CD4-positive, alpha-beta T cell treated with Interleukin-6 at 100 ng/mL for 8 hours (primary cell): ENCODE measurements around the gene ZFP57.

ENCODE experiments used
- DNase-seq: peaks from one replicate; pipeline ENCODE4 v3.0.0-alpha.2; 2020; ENCODE audit warnings: mixed read lengths, low spot score

Gene ZFP57

DNA sequence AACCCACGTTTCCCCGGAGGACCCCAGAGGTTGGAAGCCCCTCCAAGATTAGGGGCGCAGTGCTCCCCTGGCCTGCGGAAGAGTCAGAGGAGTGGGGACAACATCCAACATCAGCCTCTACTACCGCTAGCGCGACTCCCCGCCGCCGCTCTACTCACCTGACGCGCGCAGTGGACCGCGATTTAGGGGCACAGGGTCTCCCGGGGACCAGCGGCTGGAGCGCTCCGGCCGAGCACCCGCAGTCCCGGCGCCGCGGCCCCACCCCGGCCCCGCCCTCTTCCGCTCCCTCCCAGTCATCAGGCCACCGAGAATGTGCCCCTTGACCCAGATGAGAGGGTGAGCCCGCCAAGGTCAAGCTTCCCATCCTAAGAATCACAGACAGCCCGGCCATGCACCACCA lies at the start of gene ZFP57:
Gene ZFP57, minus strand, starts transcription at position 249 of the 400 bp plus-strand sequence. CDS start 4,149 bp downstream, outside the sequence.
- DNase-seq = no peak

DNA sequence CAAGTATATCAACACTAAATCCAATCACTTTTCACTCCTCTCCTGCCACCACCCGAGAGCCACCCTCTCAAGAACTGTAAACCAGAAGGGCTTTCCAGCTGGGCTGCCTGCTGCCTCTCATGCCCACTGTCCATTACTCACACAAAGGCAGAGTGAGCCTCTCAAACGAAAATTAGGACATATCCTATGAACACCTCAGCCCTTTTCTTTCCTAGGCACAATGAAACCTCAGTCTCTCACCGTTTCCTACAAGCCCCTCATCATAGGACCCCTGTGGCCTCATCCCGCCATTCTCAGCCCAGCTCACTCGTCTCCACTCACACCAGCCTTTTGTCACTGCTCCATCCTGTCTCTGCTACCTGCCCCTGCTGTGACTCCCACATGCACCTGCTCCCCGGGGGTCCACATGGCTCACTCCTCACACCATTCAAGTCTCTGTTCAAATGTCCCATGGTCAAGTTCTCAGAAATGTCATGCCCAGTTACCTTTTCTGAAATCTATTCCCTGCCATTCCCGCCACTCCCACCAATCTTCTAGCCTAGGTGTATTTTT lies 49.7 kb upstream of the ZFP57 start:
- no peak for DNase-seq

DNA sequence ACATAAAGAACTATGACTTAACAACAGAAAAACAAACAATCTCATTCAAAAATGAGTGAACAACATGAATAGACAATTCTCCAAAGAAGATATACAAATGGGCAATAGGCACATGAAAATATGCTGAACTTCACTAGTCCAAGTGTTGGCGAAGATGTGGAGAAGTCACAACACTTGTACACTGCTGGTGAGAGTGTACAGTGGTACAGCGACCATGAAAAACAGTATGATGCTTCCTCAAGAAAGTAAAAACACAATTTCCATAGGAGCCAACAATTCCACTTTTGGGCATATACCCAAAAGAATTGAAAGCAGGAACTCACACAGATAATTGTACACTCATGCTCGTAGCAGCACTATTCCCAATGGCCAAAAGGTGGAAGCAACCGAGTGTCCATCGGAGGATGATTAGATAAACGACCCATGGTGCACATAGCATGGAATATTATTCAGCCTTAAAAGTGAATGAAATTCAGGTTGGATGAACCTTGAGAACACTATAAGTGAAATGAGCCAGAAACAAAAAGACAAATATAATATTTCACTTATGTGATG lies 48.9 kb upstream of the ZFP57 start:
- DNase-seq = no peak

DNA sequence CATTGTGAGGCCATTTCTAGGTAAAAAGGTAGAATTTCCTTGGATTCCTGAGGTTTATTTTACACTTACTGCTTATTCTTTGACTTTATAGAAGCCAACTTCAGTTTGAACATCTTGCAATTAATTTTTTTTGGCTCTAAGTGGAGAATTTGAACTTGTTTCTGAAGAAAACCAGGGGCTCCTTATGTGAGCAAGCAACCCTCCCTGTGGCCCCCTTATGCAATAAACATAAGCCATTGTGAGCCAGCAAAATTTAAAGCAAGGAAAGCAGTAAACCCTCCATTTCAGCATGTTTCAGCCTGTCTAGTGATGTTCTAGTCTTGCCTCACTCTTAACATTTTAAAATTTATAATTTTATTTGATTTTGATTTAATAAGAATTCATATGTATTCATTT lies 47.9 kb upstream of the ZFP57 start:
- no peak for DNase-seq

DNA sequence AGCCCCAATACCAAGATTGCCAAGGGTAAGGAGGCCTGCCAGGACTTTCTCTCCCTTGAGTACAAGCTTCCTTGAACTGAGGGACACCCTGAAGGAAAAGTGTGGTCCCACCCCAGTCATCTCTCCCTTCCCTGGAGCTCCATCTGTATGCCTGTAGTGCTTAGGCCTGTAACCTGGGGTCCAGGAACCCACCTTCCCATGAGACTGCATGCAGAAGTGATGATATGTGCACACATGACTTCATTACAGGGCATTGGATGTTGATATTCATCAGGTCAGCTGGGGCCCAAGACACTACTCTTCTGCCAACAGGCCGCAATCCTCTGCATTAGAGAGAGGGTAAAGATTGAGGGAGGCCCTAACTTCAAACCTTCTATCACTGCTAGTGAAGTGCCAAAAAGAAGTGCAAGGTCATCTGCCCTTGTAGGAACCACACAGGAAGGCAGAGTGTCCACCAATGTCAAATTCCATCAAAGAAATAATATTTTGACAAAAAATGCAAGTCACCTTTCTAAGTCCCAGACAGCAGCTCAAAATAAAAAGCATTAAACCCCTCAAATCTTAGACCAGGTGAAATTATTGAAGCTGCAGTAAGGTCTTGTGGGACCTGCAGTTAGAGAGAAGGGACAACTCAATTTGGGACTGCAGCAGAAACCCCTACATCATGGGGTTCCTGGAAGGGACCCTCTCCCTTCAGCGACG lies 47.4 kb upstream of the ZFP57 start:
- DNase-seq = no peak

DNA sequence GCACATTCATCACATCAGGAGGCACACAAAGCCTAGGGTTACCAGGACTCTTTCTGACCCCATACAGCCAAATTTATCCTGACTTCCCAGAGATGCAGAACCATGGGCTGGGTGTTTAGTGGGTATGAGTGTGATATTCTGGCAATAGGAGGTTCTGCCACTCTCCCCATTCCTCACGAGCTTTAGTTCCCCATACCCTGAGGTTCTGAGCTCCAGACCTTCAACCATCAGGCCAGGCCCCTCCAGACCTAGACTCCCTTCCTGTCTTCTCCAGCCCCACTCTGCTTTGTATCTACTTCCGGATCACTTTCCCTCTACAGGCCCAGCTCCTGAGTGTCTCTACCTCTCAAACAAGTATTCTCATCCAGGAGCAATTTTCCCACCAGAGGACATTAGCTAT lies 46.7 kb upstream of the ZFP57 start:
- DNase-seq = no peak

DNA sequence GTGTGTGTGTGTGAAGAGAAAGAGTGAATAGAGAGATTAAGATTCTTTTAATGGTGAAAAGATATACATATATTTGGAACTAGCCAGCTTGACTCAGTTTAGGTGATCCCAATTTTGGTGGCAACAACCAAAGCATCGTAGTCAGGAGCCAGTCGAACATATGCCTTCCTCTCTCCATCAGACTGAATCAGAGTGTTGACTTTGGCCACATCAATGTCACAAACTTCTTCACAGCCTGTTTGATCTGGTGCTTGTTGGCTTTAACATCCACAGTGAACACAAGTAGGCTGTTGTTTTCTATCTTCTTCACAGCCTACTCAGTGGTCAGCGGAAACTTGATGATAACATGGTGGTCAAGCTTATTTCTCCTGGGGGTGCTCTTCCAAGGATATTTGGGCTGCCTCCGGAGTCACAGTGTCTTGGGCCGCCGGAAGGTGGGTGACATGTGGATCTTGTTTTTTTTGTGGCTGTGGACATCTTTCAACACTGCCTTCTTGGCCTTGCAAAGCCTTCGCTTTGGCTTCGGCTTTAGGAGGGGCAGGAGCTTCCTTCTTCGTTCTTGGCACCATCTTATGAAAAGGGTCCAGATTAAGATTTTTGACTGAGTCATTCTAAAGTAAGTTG lies 45.7 kb upstream of the ZFP57 start:
- no peak for DNase-seq

DNA sequence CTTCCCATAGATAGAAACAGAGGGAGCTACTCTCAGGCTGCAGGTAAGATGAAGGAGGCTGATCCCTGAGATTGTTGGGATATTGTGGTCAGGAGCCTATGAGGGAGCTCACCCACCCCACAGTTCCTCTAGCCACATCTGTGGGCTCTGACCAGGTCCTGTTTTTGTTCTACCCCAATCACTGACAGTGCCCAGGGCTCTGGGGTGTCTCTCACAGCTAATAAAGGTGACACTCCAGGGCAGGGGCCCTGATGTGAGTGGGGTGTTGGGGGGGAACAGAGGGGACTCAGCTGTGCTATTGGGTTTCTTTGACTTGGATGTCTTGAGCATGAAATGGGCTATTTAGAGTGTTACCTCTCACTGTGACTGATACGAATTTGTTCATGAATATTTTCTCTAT lies 45.0 kb upstream of the ZFP57 start:
- no peak for DNase-seq

DNA sequence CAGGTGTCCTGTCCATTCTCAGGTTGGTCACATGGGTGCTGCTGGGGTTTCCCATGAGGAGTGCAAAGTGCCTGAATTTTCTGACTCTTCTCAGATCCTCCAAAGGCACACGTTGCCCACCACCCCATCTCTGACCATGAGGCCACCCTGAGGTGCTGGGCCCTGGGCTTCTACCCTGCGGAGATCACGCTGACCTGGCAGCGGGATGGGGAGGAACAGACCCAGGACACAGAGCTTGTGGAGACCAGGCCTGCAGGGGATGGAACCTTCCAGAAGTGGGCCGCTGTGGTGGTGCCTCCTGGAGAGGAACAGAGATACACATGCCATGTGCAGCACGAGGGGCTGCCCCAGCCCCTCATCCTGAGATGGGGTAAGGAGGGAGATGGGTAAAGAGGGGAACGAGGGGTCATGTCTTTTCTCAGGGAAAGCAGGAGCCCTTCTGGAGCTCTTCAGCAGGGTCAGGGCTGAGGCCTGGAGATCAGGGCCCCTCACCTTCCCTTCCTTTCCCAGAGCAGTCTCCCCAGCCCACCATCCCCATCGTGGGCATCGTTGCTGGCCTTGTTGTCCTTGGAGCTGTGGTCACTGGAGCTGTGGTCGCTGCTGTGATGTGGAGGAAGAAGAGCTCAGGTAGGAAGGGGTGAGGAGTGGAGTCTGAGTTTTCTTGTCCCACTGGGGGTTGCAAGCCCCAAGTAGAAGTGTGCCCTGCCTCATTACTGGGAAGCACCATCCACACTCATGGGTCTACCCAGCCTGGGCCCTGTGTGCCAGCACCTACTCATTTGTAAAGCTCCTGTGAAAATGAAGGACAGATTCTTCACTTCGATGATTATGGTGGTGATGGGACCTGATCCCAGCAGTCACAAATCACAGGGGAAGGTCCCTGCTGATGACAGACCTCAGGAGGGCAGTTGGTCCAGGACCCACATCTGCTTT lies 44.3 kb upstream of the ZFP57 start:
- no peak for DNase-seq

DNA sequence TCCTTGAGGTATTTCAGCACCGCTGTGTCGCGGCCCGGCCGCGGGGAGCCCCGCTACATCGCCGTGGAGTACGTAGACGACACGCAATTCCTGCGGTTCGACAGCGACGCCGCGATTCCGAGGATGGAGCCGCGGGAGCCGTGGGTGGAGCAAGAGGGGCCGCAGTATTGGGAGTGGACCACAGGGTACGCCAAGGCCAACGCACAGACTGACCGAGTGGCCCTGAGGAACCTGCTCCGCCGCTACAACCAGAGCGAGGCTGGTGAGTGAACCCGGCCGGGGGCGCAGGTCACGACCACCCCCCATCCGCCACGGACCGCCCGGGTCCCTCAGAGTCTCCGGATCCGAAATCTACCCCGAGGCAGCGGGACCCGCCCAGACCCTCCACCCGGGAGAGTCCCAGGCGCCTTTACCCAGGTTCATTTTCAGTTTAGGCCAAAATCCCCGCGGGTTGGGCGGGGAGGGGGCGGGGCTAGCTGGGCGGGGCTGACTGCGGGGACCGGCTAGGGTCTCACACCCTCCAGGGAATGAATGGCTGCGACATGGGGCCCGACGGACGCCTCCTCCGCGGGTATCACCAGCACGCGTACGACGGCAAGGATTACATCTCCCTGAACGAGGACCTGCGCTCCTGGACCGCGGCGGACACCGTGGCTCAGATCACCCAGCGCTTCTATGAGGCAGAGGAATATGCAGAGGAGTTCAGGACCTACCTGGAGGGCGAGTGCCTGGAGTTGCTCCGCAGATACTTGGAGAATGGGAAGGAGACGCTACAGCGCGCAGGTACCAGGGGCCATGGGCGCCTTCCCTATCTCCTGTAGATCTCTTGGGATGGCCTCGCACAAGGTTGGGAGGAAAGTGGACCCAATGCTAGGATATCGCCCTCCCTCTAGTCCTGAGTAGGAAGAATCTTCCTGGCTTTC lies 43.0 kb upstream of the ZFP57 start:
- peak; percentile 72 for DNase-seq

DNA sequence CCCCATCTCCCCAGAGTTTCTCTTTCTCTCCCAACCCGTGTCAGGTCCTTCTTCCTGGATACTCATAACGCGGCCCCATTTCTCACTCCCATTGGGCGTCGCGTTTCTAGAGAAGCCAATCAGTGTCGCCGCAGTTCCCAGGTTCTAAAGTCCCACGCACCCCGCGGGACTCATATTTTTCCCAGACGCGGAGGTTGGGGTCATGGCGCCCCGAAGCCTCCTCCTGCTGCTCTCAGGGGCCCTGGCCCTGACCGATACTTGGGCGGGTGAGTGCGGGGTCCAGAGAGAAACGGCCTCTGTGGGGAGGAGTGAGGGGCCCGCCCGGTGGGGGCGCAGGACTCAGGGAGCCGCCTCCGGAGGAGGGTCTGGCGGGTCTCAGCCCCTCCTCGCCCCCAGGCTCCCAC lies 42.3 kb upstream of the ZFP57 start, which contains the start of gene HLA-F:
Gene HLA-F, plus strand, starts transcription at position 173 of the 404 bp plus-strand sequence. Its CDS starts 30 bp downstream, at position 203.
- peak; percentile 84 for DNase-seq

DNA sequence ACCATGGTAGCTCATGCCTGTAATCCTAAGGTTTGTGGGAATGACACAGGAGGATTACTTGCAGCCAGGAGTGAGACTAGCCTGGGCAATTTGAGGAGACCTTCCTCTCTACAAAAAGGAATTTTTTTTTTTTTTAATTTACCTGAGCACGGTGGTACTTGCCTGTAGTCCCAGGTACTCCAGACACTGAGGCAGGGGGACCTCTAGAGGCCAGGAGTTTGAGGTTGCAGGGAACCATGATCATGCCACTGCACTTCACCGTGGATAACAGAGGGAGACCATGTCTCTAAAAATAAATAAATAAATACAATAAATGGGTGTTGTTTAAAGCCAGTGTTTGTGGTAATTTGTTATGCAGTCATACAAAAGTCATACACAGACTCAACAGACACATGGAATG lies 39.9 kb upstream of the ZFP57 start:
- DNase-seq = peak; percentile 61

DNA sequence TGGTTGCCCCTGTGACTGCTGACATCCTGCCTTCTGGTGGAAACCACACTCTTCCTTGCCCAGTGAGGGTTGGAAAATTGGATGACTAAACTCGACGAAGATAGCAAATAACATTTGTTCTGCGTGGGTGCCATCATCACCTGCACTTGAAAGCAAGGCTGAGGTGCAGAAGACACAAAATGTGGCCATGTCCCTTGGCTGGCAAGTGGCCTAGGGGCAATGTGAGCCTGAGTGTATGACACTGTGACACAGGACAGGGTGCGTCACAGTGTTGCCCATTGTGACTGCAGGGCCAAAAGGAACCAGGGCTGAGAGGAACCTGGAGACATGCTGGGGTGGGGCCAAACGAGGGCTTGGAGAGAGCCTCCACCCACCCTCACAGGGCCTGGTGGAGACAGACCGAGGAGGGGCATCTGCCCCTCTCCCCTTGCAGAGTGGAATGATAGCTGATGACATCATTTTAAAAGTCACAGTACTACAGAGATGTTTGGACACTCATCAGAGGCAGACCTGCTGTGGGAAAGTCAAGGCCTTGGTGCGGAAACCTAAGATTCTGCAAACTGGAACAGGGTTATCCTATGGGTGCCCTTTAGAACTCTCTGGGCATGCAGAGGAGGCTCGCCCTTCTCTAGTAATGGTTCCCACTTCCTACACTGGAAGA lies 29.5 kb upstream of the ZFP57 start:
- DNase-seq = no peak

DNA sequence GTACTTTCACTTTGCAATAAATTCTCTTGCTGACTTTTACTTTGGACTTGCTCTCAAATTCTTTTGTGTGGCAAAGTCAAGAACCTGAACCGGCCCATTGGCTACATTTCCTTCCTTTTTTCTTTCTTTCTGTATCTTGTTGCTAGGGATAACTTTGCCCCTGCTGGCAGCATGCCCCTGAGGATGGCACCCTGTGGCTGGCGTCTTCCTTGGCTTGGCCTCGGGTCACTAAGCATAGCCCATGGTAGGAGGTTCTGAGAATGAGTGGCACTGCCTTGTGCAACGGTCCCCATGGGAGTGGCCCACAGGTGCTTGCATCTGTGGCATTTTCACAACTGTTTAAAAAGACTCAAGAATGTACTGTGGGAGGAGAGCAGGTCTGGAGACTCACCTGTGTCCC lies 28.2 kb upstream of the ZFP57 start:
- no peak for DNase-seq

DNA sequence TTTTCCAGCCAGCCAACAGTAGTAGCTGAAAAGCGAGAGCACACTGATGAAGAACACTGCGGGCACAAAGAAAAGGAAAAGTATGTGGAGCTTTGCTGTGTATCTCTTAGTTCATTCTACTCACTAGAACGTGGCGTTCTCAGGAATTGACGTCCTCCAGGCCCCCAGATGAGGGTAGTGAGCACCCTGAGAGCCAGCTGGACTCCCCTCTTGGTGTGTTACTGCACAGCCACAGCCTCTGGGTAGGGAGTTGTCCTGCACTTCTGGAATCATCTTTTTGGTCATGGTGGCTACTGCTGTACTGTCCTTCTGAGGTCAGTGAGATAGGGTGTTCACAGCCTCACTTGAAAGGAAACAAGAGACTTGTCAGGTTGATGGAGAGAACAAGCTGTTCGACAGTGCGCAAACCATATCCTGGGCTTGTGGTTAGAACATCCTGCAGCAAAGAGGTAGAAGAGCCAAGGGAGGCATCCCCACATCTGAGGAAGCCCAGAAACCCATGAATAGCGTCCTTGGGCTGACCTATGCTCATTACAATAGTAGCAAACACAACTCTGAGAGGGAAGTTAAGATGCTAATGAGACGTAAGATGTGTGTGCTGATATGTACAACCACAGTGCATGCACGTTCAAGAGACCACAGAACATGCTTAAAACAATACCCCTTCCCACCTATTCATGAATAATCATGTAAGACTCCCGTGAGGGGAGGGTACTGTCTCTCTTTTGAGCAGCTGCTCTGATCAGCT lies 27.7 kb upstream of the ZFP57 start:
- DNase-seq = peak; percentile 85

DNA sequence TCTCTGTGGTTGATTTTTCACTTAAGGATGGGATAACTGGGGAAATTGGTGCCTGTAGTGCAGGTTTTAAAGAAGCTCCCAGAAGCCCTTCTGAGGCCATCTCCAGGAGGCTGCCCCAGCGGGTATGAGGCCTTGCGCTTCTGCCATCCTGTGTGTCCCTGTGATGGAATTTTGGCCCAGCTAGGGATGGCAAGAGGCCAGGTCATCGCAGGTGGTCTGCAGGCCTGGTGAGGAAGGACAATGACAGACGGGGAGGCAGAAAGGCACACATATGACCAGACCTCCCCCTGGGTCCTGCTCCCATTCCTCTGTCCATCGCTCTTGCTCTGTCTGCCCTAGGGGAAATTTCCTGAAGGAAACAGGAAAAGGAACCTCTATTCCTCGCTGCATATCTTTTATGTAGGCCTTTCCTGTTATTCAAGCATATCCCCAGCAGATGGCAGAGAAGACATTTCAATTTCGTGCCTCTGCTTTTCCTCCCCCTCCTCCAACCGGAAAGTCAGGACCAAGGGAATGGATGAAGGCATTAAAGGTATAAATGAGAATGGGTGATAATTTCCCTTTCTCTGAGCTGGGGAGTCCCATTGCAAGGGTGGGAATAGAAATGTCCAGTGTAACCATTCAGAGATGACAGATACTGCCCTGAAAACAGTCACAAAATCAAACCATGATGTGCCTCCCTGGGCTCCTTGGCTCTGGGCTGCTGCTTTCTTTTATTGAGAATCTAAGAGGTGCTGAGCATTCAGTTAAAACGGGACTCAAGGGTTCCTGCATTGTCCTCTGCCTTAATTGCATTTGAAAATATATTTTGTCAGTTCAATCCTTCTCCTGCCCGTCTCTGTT lies 24.7 kb upstream of the ZFP57 start:
- DNase-seq = peak; percentile 28

DNA sequence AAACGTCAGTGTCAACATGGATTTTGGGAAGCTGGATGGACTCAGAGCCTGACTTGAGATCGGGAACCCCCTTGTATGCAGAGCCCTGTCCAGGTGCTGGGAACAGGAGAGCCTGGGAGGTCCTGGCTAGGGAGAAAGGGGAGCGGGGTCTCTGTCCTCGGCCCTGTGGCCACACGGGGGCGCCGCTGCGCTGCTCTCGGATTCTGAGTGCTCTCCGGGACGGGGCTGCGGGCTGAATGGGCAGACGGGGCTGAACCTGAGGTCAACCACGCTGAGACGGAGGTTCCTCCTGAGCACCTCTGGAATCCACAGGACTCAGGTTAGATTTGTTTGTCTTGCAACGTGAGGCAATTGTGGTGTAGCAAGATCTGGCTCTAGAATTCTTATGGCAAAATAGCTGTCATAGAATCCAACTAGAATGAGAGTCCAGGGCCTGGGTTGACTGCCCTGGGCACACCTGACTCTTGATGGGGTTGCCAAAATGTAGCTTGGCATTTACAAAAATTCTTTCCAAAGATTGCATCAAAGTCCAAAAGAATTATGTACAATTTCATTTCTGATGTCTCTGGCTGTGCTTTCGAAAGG lies 21.7 kb upstream of the ZFP57 start:
- peak; percentile 49 for DNase-seq
